ENCODE measurements around the gene IGF2BP1. TPM values are rescaled to one million over a fixed set of nuclear protein-coding genes. Genes with fewer than 3 reads are reported as not detected.
A peak's percentile ranks its signal among the peaks of the same experiment; 100 is the strongest.

Gene IGF2BP1
- total RNA-seq, 1 experiment from 2014 or later, result 601 TPM

- BruUV-seq (replicated peaks), result no TSS peak
- no peak overlapping the region for H3K4me3 ChIP-seq (ENCODE audit: low read depth, low read length)
- Mint-ChIP-seq H3K4me3 (ENCODE audit: unreplicated experiment) (no peak overlapping the region), H3K9me3 (ENCODE audit: unreplicated experiment) (no peaks in the 10 kb centered on the region), H3K27me3 (ENCODE audit: insufficient read depth, unreplicated experiment) (no peaks in the 10 kb centered on the region), H3K36me3 (ENCODE audit: insufficient read depth, unreplicated experiment) (peaks cover 16% of the 10 kb centered on the region), H3K4me1 (ENCODE audit: low read depth, unreplicated experiment) (peaks cover 46% of the 10 kb centered on the region), H3K27ac (ENCODE audit: unreplicated experiment) (peak overlapping the region; percentile 97)
- H3K36me3 ChIP-seq (ENCODE audit: control insufficient read depth, insufficient read depth, low read length), result no peaks in the 10 kb centered on the region
- intact Hi-C loops (cut with micrococcal nuclease; ENCODE audit: unreplicated experiment), result no loop called here
- no peaks in the 10 kb centered on the region for H3K9me3 ChIP-seq
- no peaks in the 10 kb centered on the region for H3K27me3 ChIP-seq (replicated peaks; ENCODE audit: control insufficient read depth, insufficient read depth, low read length)
- TF ChIP-seq, protein P1, sequence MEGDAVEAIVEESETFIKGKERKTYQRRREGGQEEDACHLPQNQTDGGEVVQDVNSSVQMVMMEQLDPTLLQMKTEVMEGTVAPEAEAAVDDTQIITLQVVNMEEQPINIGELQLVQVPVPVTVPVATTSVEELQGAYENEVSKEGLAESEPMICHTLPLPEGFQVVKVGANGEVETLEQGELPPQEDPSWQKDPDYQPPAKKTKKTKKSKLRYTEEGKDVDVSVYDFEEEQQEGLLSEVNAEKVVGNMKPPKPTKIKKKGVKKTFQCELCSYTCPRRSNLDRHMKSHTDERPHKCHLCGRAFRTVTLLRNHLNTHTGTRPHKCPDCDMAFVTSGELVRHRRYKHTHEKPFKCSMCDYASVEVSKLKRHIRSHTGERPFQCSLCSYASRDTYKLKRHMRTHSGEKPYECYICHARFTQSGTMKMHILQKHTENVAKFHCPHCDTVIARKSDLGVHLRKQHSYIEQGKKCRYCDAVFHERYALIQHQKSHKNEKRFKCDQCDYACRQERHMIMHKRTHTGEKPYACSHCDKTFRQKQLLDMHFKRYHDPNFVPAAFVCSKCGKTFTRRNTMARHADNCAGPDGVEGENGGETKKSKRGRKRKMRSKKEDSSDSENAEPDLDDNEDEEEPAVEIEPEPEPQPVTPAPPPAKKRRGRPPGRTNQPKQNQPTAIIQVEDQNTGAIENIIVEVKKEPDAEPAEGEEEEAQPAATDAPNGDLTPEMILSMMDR (IDR thresholded peaks at IDR 0.05; ENCODE audit: insufficient read depth in 1 of 2, low read depth in 1 of 2, low read length in 1 of 2, severe bottlenecking in 1 of 2, unreplicated experiment in 1 of 2), result no peak
- CTCF ChIA-PET, result interaction anchor here (0.6 to 3.7 kb wide), 5 partner anchors 19 to 81 kb away, joined by 3 to 24 read pairs (median 6); partner anchors contain the start of gene ATP5MC1
- POLR2A ChIA-PET, result interaction anchor here (0.6 to 4.8 kb wide), 2 partner anchors 23 to 26 kb away, joined by 5 to 73 read pairs; partner anchors contain the start of gene IGF2BP1
- H3K4me1 ChIP-seq, result peaks cover 38% of the 10 kb centered on the region
- DNase-seq, result peak in 1 of 2 experiments; percentile 36
Measured at GRCh38 chr17:48973806-48974205, 23.4 kb upstream of the IGF2BP1 start.

- Histone ChIP-seq H3K4me1 (no peaks in the 10 kb centered on the region), H3K9me3 (peaks cover 3% of the 10 kb centered on the region; the same call in 1 of the 2 replicates), H3K36me3 (ENCODE audit: control insufficient read depth, insufficient read depth, low read length) (no peaks in the 10 kb centered on the region), H3K4me3 (ENCODE audit: low read depth, low read length) (no peak overlapping the region), H3K27me3 (replicated peaks; ENCODE audit: control insufficient read depth, insufficient read depth, low read length) (no peaks in the 10 kb centered on the region)
- DNase-seq, result peak in 1 of 2 experiments; percentile 21
- Mint-ChIP-seq H3K4me3 (ENCODE audit: unreplicated experiment) (no peak overlapping the region), H3K27ac (ENCODE audit: unreplicated experiment) (no peak overlapping the region), H3K4me1 (ENCODE audit: low read depth, unreplicated experiment) (no peaks in the 10 kb centered on the region), H3K27me3 (ENCODE audit: insufficient read depth, unreplicated experiment) (no peaks in the 10 kb centered on the region), H3K36me3 (ENCODE audit: insufficient read depth, unreplicated experiment) (no peaks in the 10 kb centered on the region), H3K9me3 (ENCODE audit: unreplicated experiment) (no peaks in the 10 kb centered on the region)
- intact Hi-C loops (cut with micrococcal nuclease; ENCODE audit: unreplicated experiment), result no loop called here
- no TSS peak for BruUV-seq (replicated peaks)
- POLR2A ChIA-PET, result no interaction called here
- CTCF ChIA-PET, result interaction anchor here (0.7 kb wide), 1 partner anchor 49 kb away, joined by 4 read pairs; no protein-coding TSS in a partner anchor
- TF ChIP-seq, protein P1 (IDR thresholded peaks at IDR 0.05; ENCODE audit: insufficient read depth in 1 of 2, low read depth in 1 of 2, low read length in 1 of 2, severe bottlenecking in 1 of 2, unreplicated experiment in 1 of 2), result no peak
Measured at GRCh38 chr17:48981927-48982539, 15.2 kb upstream of the IGF2BP1 start.

DNA sequence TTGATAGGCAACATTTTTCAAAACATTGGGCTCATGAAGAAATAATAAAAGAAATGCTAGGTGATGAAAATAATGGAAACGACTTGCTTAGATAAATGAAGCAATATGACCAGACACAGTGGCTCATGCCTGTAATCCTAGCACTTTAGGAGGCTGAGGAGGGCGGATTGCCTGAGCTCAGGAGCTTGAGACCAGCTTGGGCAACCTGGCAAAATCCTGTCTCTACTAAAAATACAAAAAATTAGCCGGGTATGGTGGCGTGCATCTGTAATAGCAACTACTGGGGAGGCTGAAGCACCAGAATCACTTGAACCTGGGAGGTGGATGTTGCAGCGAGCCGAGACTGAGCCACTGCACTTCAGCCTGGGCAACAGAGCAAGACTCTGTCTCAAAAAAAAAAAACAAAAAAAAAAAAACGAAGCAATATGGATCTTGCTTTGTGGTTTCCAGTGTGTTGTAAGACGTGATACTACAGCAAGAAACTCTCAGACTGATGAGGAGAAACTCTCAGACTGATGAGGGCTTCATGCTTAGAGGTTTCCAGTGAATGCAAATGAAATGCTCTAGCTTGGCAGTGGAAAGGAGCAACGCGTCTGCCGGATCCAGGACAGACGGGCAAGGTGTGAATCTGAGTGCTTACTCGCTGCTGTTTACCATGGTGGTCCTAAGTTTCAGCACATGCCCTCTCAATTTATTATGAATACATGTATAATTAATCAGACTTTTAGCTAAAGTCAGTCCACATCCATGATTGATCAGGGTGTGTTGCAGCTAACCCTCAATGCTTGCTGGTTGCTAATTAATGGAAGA is 11.5 kb upstream of the IGF2BP1 start:
- POLR2A ChIA-PET, result interaction anchor here (0.6 kb wide), 1 partner anchor 14 kb away, joined by 3 read pairs; no protein-coding TSS in a partner anchor
- Histone ChIP-seq H3K4me1 (no peaks in the 10 kb centered on the region), H3K36me3 (ENCODE audit: control insufficient read depth, insufficient read depth, low read length) (no peaks in the 10 kb centered on the region), H3K27me3 (replicated peaks; ENCODE audit: control insufficient read depth, insufficient read depth, low read length) (no peaks in the 10 kb centered on the region), H3K9me3 (peaks cover 3% of the 10 kb centered on the region; the same call in 1 of the 2 replicates), H3K4me3 (ENCODE audit: low read depth, low read length) (no peak overlapping the region)
- Mint-ChIP-seq H3K36me3 (ENCODE audit: insufficient read depth, unreplicated experiment) (no peaks in the 10 kb centered on the region), H3K9me3 (ENCODE audit: unreplicated experiment) (no peaks in the 10 kb centered on the region), H3K27me3 (ENCODE audit: insufficient read depth, unreplicated experiment) (no peaks in the 10 kb centered on the region), H3K4me3 (ENCODE audit: unreplicated experiment) (no peak overlapping the region), H3K4me1 (ENCODE audit: low read depth, unreplicated experiment) (peaks cover 1% of the 10 kb centered on the region), H3K27ac (ENCODE audit: unreplicated experiment) (no peak overlapping the region)
- no TSS peak for BruUV-seq (replicated peaks)
- CTCF ChIA-PET, result interaction anchor here (1.1 kb wide), 1 partner anchor 47 kb away, joined by 4 read pairs; no protein-coding TSS in a partner anchor
- peak in 1 of 2 experiments; percentile 29 for DNase-seq
- TF ChIP-seq, protein P1 (IDR thresholded peaks at IDR 0.05; ENCODE audit: insufficient read depth in 1 of 2, low read depth in 1 of 2, low read length in 1 of 2, severe bottlenecking in 1 of 2, unreplicated experiment in 1 of 2), result no peak
- intact Hi-C loops (cut with micrococcal nuclease; ENCODE audit: unreplicated experiment), result no loop called here

Data from Caco-2 (cell line).